AG09309 (cell line): Measurements from ENCODE around the gene CT45A3.
"Not testable (repeated sequence)": the region's sequence is repeated elsewhere in the genome, so short reads cannot be mapped to it uniquely, and the experiment has no call there.

ENCODE experiments used
- DNase-seq: peaks from one replicate; pipeline ENCODE4 v3.0.0-alpha.2; 2010; ENCODE audit warnings: low read depth
- H3K4me3 ChIP-seq: 2 replicates; pipeline ENCODE4 v1.5.1; 2011; ENCODE audit warnings: mild to moderate bottlenecking, low read depth, low read length, moderate library complexity; ENCODE audit not compliant: control insufficient read depth
- CTCF ChIP-seq: IDR thresholded peaks from 2 replicates; pipeline ENCODE4 v1.5.1; 2011; ENCODE audit warnings: mild to moderate bottlenecking, low read depth, low read length, inconsistent platforms; ENCODE audit not compliant: insufficient read depth, control insufficient read depth; ENCODE audit errors: missing control alignments

Gene CT45A3

GRCh38 chrX:135768091-135768490, at the start of gene CT45A3:
TSS of gene CT45A3 (minus strand) at chrX:135768191. CDS start at chrX:135764444, 3,747 bp downstream.
- not testable (repeated sequence) for DNase-seq, H3K4me3 ChIP-seq

GRCh38 chrX:135802687-135803086, 34.7 kb upstream of the CT45A3 start, which contains the start of gene CT45A6:
TSS of gene CT45A6 (minus strand) at chrX:135802787. CDS start at chrX:135798993, 3,794 bp downstream.
- H3K4me3 ChIP-seq, DNase-seq: not testable (repeated sequence)

GRCh38 chrX:135785403-135785802, 17.4 kb upstream of the CT45A3 start, which contains the start of gene CT45A5:
TSS of gene CT45A5 (minus strand) at chrX:135785503. CDS start at chrX:135781729, 3,774 bp downstream.
- not testable (repeated sequence) for DNase-seq, H3K4me3 ChIP-seq

- not testable (repeated sequence) for DNase-seq, H3K4me3 ChIP-seq
Observed at GRCh38 chrX:135744739-135745138, 23.3 kb downstream of the CT45A3 start.

GRCh38 chrX:135741192-135741715, 26.7 kb downstream of the CT45A3 start:
- no peak overlapping the region for H3K4me3 ChIP-seq
- no peak for TF ChIP-seq CTCF
- no peak for DNase-seq

GRCh38 chrX:135740681-135741149, 27.3 kb downstream of the CT45A3 start:
- DNase-seq, result no peak
- H3K4me3 ChIP-seq, result no peak overlapping the region

GRCh38 chrX:135737366-135738071, 30.5 kb downstream of the CT45A3 start:
- TF ChIP-seq CTCF, result no peak
- H3K4me3 ChIP-seq, result no peak overlapping the region
- DNase-seq, result no peak

More at GRCh38 chrX:135740681-135741149, 27.3 kb downstream of the CT45A3 start:
- peak; percentile 63 for TF ChIP-seq CTCF

GRCh38 chrX:135734666-135735065, 33.3 kb downstream of the CT45A3 start:
- not testable (repeated sequence) for H3K4me3 ChIP-seq, DNase-seq

GRCh38 chrX:135713795-135714194, 54.2 kb downstream of the CT45A3 start:
- no peak for TF ChIP-seq CTCF
- DNase-seq, result no peak
- no peak overlapping the region for H3K4me3 ChIP-seq
